PC-3 (cell line): ENCODE measurements around the gene IRS2. TPM values are rescaled to one million over a fixed set of nuclear protein-coding genes. Genes with fewer than 3 reads are reported as not detected.

Experiments
- ATAC-seq: fragments of 200-7000 bp; cut with Tn5 transposase; 2 replicates; pipeline ENCODE4 v1.9.1; 2020; ENCODE audit warnings: mild to moderate bottlenecking, moderate library complexity
- BruUV-seq: library from RNA; stranded (reverse); fragments of 400-500 nt; replicated peaks from 2 replicates; lab custom pipeline; 2021; lab: Mats Ljungman, UMichigan
- CTCF ChIA-PET: fragments of 300-600 bp; sonication (Branson Sonifier 250); formaldehyde crosslinking; loops from one replicate; lab custom pipeline; 2022; ENCODE audit warnings: antibody characterized with exemption; lab: Charles Lee
- POLR2A ChIA-PET: fragments of 300-600 bp; sonication (Branson Sonifier 250); formaldehyde crosslinking; loops from one replicate; lab custom pipeline; 2022; ENCODE audit warnings: antibody characterized with exemption; ENCODE audit not compliant: unreplicated experiment; lab: Charles Lee
- DNase-seq: peaks from one replicate; pipeline ENCODE4 v3.0.0-alpha.2; 2015
- H2AFZ ChIP-seq: fragments of 300-600 bp; sonication (generic); 2 replicates; pipeline ENCODE4 v1.6.0; 2016; ENCODE audit warnings: antibody characterized with exemption, low read length
- H3F3A ChIP-seq: fragments of 300-600 bp; sonication (generic); one replicate; pipeline ENCODE4 v1.6.0; 2017; ENCODE audit warnings: antibody characterized with exemption, low read length, control low read depth, mild to moderate bottlenecking; ENCODE audit not compliant: unreplicated experiment
- H3K27ac ChIP-seq: fragments of 300-600 bp; sonication (generic); 2 replicates; pipeline ENCODE4 v1.5.1; 2016; ENCODE audit warnings: mild to moderate bottlenecking, low read length
- H3K27me3 ChIP-seq: fragments of 300-600 bp; sonication (generic); 2 replicates; pipeline ENCODE4 v1.6.1; 2016; ENCODE audit warnings: low read length, mixed read lengths
- H3K36me3 ChIP-seq: fragments of 300-600 bp; sonication (generic); 2 replicates; pipeline ENCODE4 v1.6.1; 2016; ENCODE audit warnings: low read depth, mixed run types, low read length, mixed read lengths
- H3K4me1 ChIP-seq: fragments of 300-600 bp; sonication (generic); 2 replicates; pipeline ENCODE4 v1.5.1; 2016; ENCODE audit warnings: low read length; ENCODE audit not compliant: insufficient read depth
- H3K4me2 ChIP-seq: fragments of 300-600 bp; sonication (generic); 2 replicates; pipeline ENCODE4 v1.6.0; 2016; ENCODE audit warnings: low read length
- H3K4me3 ChIP-seq: fragments of 300-600 bp; sonication (generic); 2 replicates; pipeline ENCODE4 v1.5.1; 2016; ENCODE audit warnings: mild to moderate bottlenecking, low read length, mixed read lengths
- H3K79me2 ChIP-seq: fragments of 300-600 bp; sonication (generic); 2 replicates; pipeline ENCODE4 v1.6.1; 2017; ENCODE audit warnings: low read length, mixed read lengths
- H3K9ac ChIP-seq: fragments of 300-600 bp; sonication (generic); 2 replicates; pipeline ENCODE4 v1.6.0; 2016; ENCODE audit warnings: mild to moderate bottlenecking, low read length
- H3K9me2 ChIP-seq: fragments of 300-600 bp; sonication (generic); replicated peaks from 2 replicates; pipeline ENCODE4 v1.6.1; 2016; ENCODE audit warnings: mixed run types, low read length, mixed read lengths
- H3K9me3 ChIP-seq: fragments of 300-600 bp; sonication (generic); 2 replicates; pipeline ENCODE4 v1.6.1; 2016; ENCODE audit warnings: low read length, mixed read lengths
- H4K20me1 ChIP-seq: fragments of 300-600 bp; sonication (generic); 2 replicates; pipeline ENCODE4 v1.6.1; 2016; ENCODE audit warnings: low read length, mixed read lengths
- EZH2 ChIP-seq: fragments of 300-600 bp; sonication (generic); IDR thresholded peaks from one replicate; pipeline ENCODE4 v1.6.1; 2017; ENCODE audit warnings: antibody characterized with exemption, mild to moderate bottlenecking, low read length; ENCODE audit not compliant: unreplicated experiment
- EZH2phosphoT487 ChIP-seq: fragments of 300-600 bp; sonication (generic); IDR thresholded peaks from 2 replicates; pipeline ENCODE4 v1.6.1; 2018; ENCODE audit warnings: mild to moderate bottlenecking, antibody characterized with exemption, low read length, borderline replicate concordance
- intact Hi-C: fragments of 100-400 bp; cut with micrococcal nuclease; formaldehyde crosslinking; loops from 2 replicates; pipeline ENCODE4 v1.9.0; 2023
- total RNA-seq: library from RNA; depleted of rRNA; stranded (reverse); fragments of >200 nt; gene quantifications from 2 replicates; pipeline ENCODE4 v1.2.3, GENCODE V29; 2014
- TF ChIP-seq, protein P1 (sequence below): fragments of 300-600 bp; sonication (generic); conservative IDR thresholded peaks from 2 replicates; pipeline ENCODE4 v1.5.1; 2017; ENCODE audit warnings: antibody characterized with exemption, low read depth, mild to moderate bottlenecking, low read length

IRS2 gene
- total RNA-seq, 1 experiment from 2014 or later = 5.6 TPM

DNA sequence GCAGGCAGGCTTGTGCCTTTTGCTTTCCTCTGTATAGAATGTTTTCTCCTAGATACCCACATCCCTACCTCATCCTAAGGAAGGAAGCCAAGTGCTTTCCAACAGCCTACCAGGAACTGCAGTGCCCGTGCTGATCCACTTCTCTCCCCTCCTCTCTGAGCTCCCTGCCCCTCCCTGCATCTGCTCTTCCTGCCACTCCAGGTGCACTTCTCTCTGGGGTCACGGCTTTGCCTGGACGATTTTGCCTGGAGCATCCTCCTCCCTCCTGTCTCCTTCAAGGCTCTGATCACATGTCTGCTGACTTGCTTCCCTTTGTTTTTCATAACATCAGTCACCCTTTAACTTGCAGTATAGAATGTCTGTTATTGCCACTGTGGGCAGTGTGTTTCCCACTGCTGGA lies 34.7 kb upstream of the IRS2 start:
- no peaks in the 10 kb centered on the region for H3K27me3 ChIP-seq
- peaks cover 16% of the 10 kb centered on the region for H3K4me1 ChIP-seq
- H3K4me3 ChIP-seq = no peak overlapping the region
- ATAC-seq (no peak), DNase-seq (no peak)
- H3K9me2 ChIP-seq = no peaks in the 10 kb centered on the region
- no peak overlapping the region for H3K9ac ChIP-seq
- H3K4me2 ChIP-seq = no peak overlapping the region
- no peak for TF ChIP-seq EZH2
- no peak for TF ChIP-seq EZH2phosphoT487
- TF ChIP-seq, protein P1, sequence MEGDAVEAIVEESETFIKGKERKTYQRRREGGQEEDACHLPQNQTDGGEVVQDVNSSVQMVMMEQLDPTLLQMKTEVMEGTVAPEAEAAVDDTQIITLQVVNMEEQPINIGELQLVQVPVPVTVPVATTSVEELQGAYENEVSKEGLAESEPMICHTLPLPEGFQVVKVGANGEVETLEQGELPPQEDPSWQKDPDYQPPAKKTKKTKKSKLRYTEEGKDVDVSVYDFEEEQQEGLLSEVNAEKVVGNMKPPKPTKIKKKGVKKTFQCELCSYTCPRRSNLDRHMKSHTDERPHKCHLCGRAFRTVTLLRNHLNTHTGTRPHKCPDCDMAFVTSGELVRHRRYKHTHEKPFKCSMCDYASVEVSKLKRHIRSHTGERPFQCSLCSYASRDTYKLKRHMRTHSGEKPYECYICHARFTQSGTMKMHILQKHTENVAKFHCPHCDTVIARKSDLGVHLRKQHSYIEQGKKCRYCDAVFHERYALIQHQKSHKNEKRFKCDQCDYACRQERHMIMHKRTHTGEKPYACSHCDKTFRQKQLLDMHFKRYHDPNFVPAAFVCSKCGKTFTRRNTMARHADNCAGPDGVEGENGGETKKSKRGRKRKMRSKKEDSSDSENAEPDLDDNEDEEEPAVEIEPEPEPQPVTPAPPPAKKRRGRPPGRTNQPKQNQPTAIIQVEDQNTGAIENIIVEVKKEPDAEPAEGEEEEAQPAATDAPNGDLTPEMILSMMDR = no peak
- intact Hi-C loops = no loop called here
- no peaks in the 10 kb centered on the region for H3K36me3 ChIP-seq
- H3K79me2 ChIP-seq = no peaks in the 10 kb centered on the region
- no peak overlapping the region for H2AFZ ChIP-seq
- no peaks in the 10 kb centered on the region for H3F3A ChIP-seq
- POLR2A ChIA-PET = no interaction called here
- no peak overlapping the region for H3K27ac ChIP-seq
- no TSS peak for BruUV-seq
- CTCF ChIA-PET = no interaction called here
- H3K9me3 ChIP-seq = no peaks in the 10 kb centered on the region
- no peaks in the 10 kb centered on the region for H4K20me1 ChIP-seq

DNA sequence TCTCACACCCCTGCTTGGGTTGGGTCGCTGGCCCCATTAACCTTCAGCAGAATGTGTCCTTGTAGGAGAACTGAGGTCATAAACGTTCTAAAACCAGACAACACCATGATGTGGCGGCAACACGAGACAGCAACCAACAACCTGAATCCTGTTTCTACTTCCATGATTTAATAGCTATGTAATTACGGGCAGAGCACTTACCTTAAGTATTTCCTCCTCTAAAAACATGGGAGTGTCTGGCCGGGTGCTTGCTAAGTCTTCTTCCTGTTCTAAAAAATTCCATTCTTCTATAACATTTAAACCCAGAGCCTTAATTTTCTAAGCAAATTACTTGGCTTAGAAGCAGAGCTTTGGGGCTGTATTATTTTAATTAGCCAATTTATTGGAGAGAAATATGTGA lies 33.5 kb upstream of the IRS2 start:
- Histone ChIP-seq H3K36me3 (no peaks in the 10 kb centered on the region), H3K9me2 (no peaks in the 10 kb centered on the region), H3K27me3 (no peaks in the 10 kb centered on the region), H3K4me3 (no peak overlapping the region), H4K20me1 (no peaks in the 10 kb centered on the region), H3K27ac (no peak overlapping the region), H3K79me2 (no peaks in the 10 kb centered on the region), H3K4me2 (no peak overlapping the region), H3K9ac (no peak overlapping the region), H2AFZ (no peak overlapping the region), H3K9me3 (no peaks in the 10 kb centered on the region), H3K4me1 (peaks cover 19% of the 10 kb centered on the region), H3F3A (no peaks in the 10 kb centered on the region)
- BruUV-seq = no TSS peak
- CTCF ChIA-PET = no interaction called here
- no peak for DNase-seq
- ATAC-seq = no peak
- POLR2A ChIA-PET = no interaction called here
- intact Hi-C loops = no loop called here
- TF ChIP-seq EZH2phosphoT487 (no peak), EZH2 (no peak)

DNA sequence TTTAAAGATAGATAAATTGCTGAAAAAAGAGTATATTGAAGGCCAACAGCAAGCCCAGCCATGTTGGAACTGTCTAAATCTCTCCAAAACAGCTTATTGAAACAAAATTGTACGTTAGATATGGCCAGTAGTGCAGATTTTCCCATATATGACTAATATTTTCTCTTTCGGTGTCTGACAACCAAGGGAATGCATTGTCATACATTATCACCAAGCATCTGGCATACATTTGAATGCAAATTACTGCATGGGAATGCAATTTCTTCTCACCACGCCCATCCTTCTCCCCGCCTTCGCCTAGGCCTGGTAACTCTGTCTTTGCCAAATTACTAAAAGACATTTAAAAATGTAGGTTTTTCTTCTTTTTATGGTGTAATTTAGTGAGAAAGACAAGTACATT lies 32.5 kb upstream of the IRS2 start:
- ChIA-PET CTCF (no interaction called here), POLR2A (no interaction called here)
- Histone ChIP-seq H3K9me3 (no peaks in the 10 kb centered on the region), H3F3A (no peaks in the 10 kb centered on the region), H3K9ac (no peak overlapping the region), H3K27ac (no peak overlapping the region), H3K4me3 (no peak overlapping the region), H3K79me2 (no peaks in the 10 kb centered on the region), H3K9me2 (no peaks in the 10 kb centered on the region), H3K4me2 (no peak overlapping the region), H2AFZ (no peak overlapping the region), H3K4me1 (peaks cover 19% of the 10 kb centered on the region), H4K20me1 (no peaks in the 10 kb centered on the region), H3K27me3 (no peaks in the 10 kb centered on the region), H3K36me3 (no peaks in the 10 kb centered on the region)
- BruUV-seq = no TSS peak
- intact Hi-C loops = no loop called here
- no peak for TF ChIP-seq EZH2phosphoT487
- no peak for ATAC-seq
- no peak for DNase-seq
